HL-60 (cell line): Measurements from ENCODE around the gene SPACA6.

ENCODE experiments used
- DNase-seq, 2 experiments: peaks; one replicate each; pipeline ENCODE4 v3.0.0-alpha.2; 2010 to 2020; ENCODE audit warnings: low read depth in 1 of 2, low spot score in 1 of 2
- H3K27ac ChIP-seq: fragments of 250-450 bp; sonication (Bioruptor Pico); replicated peaks from 2 replicates; pipeline ENCODE4 v1.5.1; 2020; ENCODE audit warnings: mild to moderate bottlenecking, moderate library complexity
- H3K27me3 ChIP-seq: fragments of 250-450 bp; sonication (Bioruptor Pico); 2 replicates; pipeline ENCODE4 v1.5.1; 2021; ENCODE audit warnings: mild to moderate bottlenecking, moderate library complexity; ENCODE audit not compliant: insufficient read depth, poor library complexity, severe bottlenecking
- H3K4me3 ChIP-seq: replicated peaks from 2 replicates; pipeline ENCODE4 v1.5.1; 2011; ENCODE audit warnings: mild to moderate bottlenecking, control low read depth, low read length; ENCODE audit not compliant: insufficient read depth
- CTCF ChIP-seq: IDR thresholded peaks from one replicate; pipeline ENCODE4 v1.5.1; 2011; ENCODE audit warnings: low read length, control low read depth, inconsistent platforms; ENCODE audit not compliant: insufficient read depth
- GABPA ChIP-seq: IDR thresholded peaks from 2 replicates; pipeline ENCODE4 v1.6.1; 2012; ENCODE audit warnings: low read depth
- POLR2AphosphoS5 ChIP-seq: IDR thresholded peaks from 2 replicates; pipeline ENCODE4 v1.6.1; 2012; ENCODE audit warnings: low read depth
- REST ChIP-seq: IDR thresholded peaks from 2 replicates; pipeline ENCODE4 v1.6.1; 2012; ENCODE audit warnings: low read depth; ENCODE audit not compliant: insufficient replicate concordance
- SPI1 ChIP-seq: IDR thresholded peaks from 2 replicates; pipeline ENCODE4 v1.6.1; 2012; ENCODE audit warnings: low read depth, mild to moderate bottlenecking, borderline replicate concordance

Gene SPACA6

GRCh38 chr19:51727349-51727880, 34.3 kb downstream of the SPACA6 start:
- TF ChIP-seq CTCF = no peak
- no peak for TF ChIP-seq REST
- TF ChIP-seq GABPA = no peak
- no peak for TF ChIP-seq POLR2AphosphoS5
- no peak for TF ChIP-seq SPI1
- H3K4me3 ChIP-seq = no peak overlapping the region
- H3K27me3 ChIP-seq = no peaks in the 10 kb centered on the region
- H3K27ac ChIP-seq = no peak overlapping the region
- no peak for DNase-seq

GRCh38 chr19:51729781-51730180, 36.7 kb downstream of the SPACA6 start:
- H3K27me3 ChIP-seq = no peaks in the 10 kb centered on the region
- no peak overlapping the region for H3K27ac ChIP-seq
- no peak for DNase-seq
- H3K4me3 ChIP-seq = no peak overlapping the region
- TF ChIP-seq CTCF (no peak), GABPA (no peak), POLR2AphosphoS5 (no peak), REST (no peak), SPI1 (no peak)

- Histone ChIP-seq H3K27ac (no peak overlapping the region), H3K4me3 (no peak overlapping the region), H3K27me3 (no peaks in the 10 kb centered on the region)
- TF ChIP-seq POLR2AphosphoS5 = no peak
- no peak for TF ChIP-seq GABPA
- TF ChIP-seq REST = no peak
- no peak for TF ChIP-seq CTCF
- no peak for TF ChIP-seq SPI1
- no peak for DNase-seq
These were observed 40.8 kb downstream of the SPACA6 start for GRCh38 chr19:51733742-51734522.
